Smooth muscle cell (in vitro differentiated cells): ENCODE data around the gene FILIP1. TPM values are rescaled to one million over a fixed set of nuclear protein-coding genes. Genes with fewer than 3 reads are reported as not detected.

Experiments used
- DNase-seq: peaks from one replicate; lab custom pipeline; 2025; ENCODE audit not compliant: unreplicated experiment; lab: John Stamatoyannopoulos, UW
- H2AFZ ChIP-seq: fragments of 200-600 bp; sonication (generic); 2 replicates; pipeline ENCODE4 v1.6.0; 2016; ENCODE audit warnings: antibody characterized with exemption, low read depth, mild to moderate bottlenecking
- H3F3A ChIP-seq: fragments of 200-600 bp; sonication (generic); 2 replicates; pipeline ENCODE4 v1.6.0; 2017; ENCODE audit warnings: antibody characterized with exemption, low read depth
- H3K27ac ChIP-seq: fragments of 200-600 bp; sonication (generic); 2 replicates; pipeline ENCODE4 v1.5.1; 2016; ENCODE audit warnings: low read depth, mild to moderate bottlenecking
- H3K27me3 ChIP-seq: fragments of 200-600 bp; sonication (generic); 2 replicates; pipeline ENCODE4 v1.6.1; 2016; ENCODE audit warnings: low read depth, mild to moderate bottlenecking
- H3K36me3 ChIP-seq: fragments of 200-600 bp; sonication (generic); 2 replicates; pipeline ENCODE4 v1.5.1; 2016; ENCODE audit warnings: low read depth
- H3K4me1 ChIP-seq: fragments of 200-600 bp; sonication (generic); 2 replicates; pipeline ENCODE4 v1.5.1; 2016; ENCODE audit warnings: low read depth
- H3K4me2 ChIP-seq: fragments of 200-600 bp; sonication (generic); 2 replicates; pipeline ENCODE4 v1.6.0; 2016; ENCODE audit warnings: mild to moderate bottlenecking
- H3K4me3 ChIP-seq: fragments of 200-600 bp; sonication (generic); 2 replicates; pipeline ENCODE4 v1.5.1; 2016; ENCODE audit warnings: mild to moderate bottlenecking
- H3K79me2 ChIP-seq: fragments of 200-600 bp; sonication (generic); 2 replicates; pipeline ENCODE4 v1.6.0; 2016; ENCODE audit warnings: low read depth, mild to moderate bottlenecking
- H3K9ac ChIP-seq: fragments of 200-600 bp; sonication (generic); 2 replicates; pipeline ENCODE4 v1.6.0; 2016; ENCODE audit warnings: low read depth
- H3K9me3 ChIP-seq: fragments of 200-600 bp; sonication (generic); replicated peaks from 2 replicates; pipeline ENCODE4 v1.5.1; 2016; ENCODE audit warnings: low read depth
- H4K20me1 ChIP-seq: fragments of 200-600 bp; sonication (generic); 2 replicates; pipeline ENCODE4 v1.6.0; 2016; ENCODE audit warnings: low read depth
- WGBS: methylation state at CpG from one replicate; pipeline ENCODE4 v1.1.7; 2016; ENCODE audit warnings: low lambda C conversion rate; 5-methylcytosine and 5-hydroxymethylcytosine counted together
- polyA plus RNA-seq: library from polyadenylated mRNA; unstranded; fragments of >200 nt; fragmentation: Nextera tagmentation; extraction: Ambion mirVana; gene quantifications from 2 replicates; pipeline ENCODE4 v1.2.1, GENCODE V29; 2016
- total RNA-seq: library from RNA; depleted of rRNA; stranded (reverse); fragments of >200 nt; gene quantifications from 2 replicates; pipeline ENCODE4 v1.2.3, GENCODE V29; 2014
- TF ChIP-seq, protein P1 (sequence below): fragments of 200-600 bp; sonication (generic); IDR thresholded peaks from 2 replicates; pipeline ENCODE4 v1.5.1; 2017; ENCODE audit warnings: borderline replicate concordance, mild to moderate bottlenecking, antibody characterized with exemption; ENCODE audit not compliant: insufficient read depth, poor library complexity, severe bottlenecking

FILIP1 gene
- total and polyA plus RNA-seq, 2 experiments from 2014 or later, result 3.0 to 3.5 TPM

DNA sequence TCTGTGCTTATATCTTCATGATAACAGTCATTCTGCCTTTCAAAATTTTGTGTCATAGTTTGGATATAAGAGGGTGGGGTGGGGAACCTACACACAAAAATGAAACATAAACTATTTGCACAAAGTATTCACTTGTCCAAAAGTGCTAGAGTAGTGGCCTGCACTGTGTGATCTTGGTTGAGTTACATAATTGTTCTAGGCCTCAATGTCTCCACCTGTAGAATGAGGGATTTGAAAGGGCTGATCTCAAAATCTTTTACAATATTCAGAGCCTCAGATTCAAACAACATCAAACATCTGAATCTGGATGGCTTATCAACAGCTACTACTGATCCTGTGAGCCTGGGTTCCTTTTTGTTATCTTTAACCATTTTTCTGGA is 144.7 kb downstream of the FILIP1 start:
- no peaks in the 10 kb centered on the region for H3F3A ChIP-seq
- H3K27ac ChIP-seq, result no peak overlapping the region
- TF ChIP-seq, protein P1, sequence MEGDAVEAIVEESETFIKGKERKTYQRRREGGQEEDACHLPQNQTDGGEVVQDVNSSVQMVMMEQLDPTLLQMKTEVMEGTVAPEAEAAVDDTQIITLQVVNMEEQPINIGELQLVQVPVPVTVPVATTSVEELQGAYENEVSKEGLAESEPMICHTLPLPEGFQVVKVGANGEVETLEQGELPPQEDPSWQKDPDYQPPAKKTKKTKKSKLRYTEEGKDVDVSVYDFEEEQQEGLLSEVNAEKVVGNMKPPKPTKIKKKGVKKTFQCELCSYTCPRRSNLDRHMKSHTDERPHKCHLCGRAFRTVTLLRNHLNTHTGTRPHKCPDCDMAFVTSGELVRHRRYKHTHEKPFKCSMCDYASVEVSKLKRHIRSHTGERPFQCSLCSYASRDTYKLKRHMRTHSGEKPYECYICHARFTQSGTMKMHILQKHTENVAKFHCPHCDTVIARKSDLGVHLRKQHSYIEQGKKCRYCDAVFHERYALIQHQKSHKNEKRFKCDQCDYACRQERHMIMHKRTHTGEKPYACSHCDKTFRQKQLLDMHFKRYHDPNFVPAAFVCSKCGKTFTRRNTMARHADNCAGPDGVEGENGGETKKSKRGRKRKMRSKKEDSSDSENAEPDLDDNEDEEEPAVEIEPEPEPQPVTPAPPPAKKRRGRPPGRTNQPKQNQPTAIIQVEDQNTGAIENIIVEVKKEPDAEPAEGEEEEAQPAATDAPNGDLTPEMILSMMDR, result no peak
- H3K4me2 ChIP-seq, result peak overlapping the region; percentile 90
- H3K4me1 ChIP-seq, result peaks cover 54% of the 10 kb centered on the region
- no peak for DNase-seq
- no peaks in the 10 kb centered on the region for H3K27me3 ChIP-seq
- H3K79me2 ChIP-seq, result no peaks in the 10 kb centered on the region
- H3K36me3 ChIP-seq, result no peaks in the 10 kb centered on the region
- peak overlapping the region; percentile 46 for H3K4me3 ChIP-seq
- no peaks in the 10 kb centered on the region for H4K20me1 ChIP-seq
- H3K9ac ChIP-seq, result no peak overlapping the region
- H3K9me3 ChIP-seq, result no peaks in the 10 kb centered on the region
- no peak overlapping the region for H2AFZ ChIP-seq

DNA sequence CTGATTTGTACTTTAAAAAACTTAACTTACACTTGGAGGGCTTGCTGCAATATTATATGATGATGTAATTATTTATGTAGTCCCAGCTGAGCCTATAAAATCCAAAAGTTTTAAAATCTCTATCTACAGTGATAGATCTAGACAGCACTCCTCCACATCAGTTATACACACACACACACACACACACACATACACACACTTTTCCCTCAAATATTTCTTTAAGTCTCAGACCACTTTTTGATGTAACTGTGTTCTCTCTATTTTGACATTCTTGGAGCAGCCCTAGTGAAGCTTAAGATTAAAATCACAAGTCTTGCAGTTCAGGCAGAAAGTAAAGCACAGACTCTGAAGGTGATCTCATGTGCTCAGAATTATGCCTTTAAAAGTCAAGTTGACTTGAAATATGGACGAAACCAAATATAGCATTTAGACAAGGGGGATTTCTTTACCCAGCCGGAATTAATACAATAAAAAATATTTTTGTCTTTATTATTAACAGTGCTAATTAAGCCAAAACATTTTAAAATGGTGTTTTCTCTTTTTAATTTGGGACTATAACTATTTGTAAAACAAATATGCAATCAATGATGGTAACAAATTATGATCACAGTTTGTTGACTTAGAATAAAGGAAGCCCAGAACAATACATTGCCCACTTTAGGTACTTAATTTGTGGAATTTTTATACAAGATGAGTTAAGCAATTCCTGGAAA is 145.5 kb downstream of the FILIP1 start:
- DNase-seq, result no peak
- no peaks in the 10 kb centered on the region for H3K36me3 ChIP-seq
- peaks cover 54% of the 10 kb centered on the region for H3K4me1 ChIP-seq
- peak overlapping the region; percentile 6 for H3K4me2 ChIP-seq
- H3K9me3 ChIP-seq, result no peaks in the 10 kb centered on the region
- H3K79me2 ChIP-seq, result no peaks in the 10 kb centered on the region
- H3F3A ChIP-seq, result no peaks in the 10 kb centered on the region
- no peak overlapping the region for H3K9ac ChIP-seq
- no peaks in the 10 kb centered on the region for H4K20me1 ChIP-seq
- H2AFZ ChIP-seq, result no peak overlapping the region
- WGBS, result 90% methylated on average over 2 of the region's 2 CpGs
- no peak overlapping the region for H3K4me3 ChIP-seq
- H3K27me3 ChIP-seq, result no peaks in the 10 kb centered on the region
- TF ChIP-seq, protein P1, result no peak
- no peak overlapping the region for H3K27ac ChIP-seq

DNA sequence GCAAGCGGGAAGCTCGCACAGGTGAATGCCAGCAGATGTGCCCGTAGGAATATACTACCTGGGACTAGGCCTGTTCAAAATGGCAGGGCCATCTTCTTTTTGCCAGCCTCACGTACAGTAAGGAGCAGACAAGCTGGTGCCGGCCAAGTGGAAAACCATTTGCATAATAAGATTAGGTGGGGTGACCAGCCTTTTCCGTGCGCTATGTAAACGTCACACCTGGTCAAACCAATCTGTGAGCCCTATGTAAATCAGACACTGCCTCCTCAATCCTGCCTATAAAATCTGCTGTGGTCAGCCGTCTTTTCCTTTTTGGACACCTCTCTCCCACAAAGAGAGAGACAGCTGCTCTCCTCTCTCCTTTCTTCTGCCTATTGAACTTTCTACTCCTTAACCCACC is 148.2 kb downstream of the FILIP1 start:
- DNase-seq, result no peak
- Histone ChIP-seq H2AFZ (no peak overlapping the region), H3K27ac (no peak overlapping the region), H4K20me1 (no peaks in the 10 kb centered on the region), H3K9me3 (no peaks in the 10 kb centered on the region), H3K27me3 (no peaks in the 10 kb centered on the region), H3K36me3 (no peaks in the 10 kb centered on the region), H3K4me2 (no peak overlapping the region), H3K9ac (no peak overlapping the region), H3K79me2 (no peaks in the 10 kb centered on the region), H3K4me3 (no peak overlapping the region), H3F3A (no peaks in the 10 kb centered on the region), H3K4me1 (peaks cover 41% of the 10 kb centered on the region)
- TF ChIP-seq, protein P1, result no peak
- WGBS, result 94% methylated on average over 9 of the region's 9 CpGs

DNA sequence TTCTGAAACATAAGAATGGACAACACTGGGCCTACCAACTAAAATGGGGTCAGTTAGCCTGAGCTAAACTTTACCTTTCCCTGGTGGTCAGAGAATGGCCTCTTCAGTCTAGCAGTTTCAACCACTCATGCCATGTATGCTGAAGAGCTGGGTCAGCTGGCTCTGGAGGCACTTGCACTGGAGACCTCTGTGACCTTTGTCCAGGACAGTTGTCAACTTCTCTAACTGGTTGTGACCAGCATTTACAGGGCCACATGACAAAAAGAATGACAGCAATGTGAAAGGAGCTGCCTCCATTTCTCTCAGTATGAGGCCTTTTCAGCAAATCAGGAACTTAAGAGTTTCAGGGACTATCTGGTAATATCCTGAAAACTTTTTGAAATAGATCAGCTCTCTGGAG is 149.1 kb downstream of the FILIP1 start:
- Histone ChIP-seq H3K4me3 (no peak overlapping the region), H2AFZ (no peak overlapping the region), H3K9ac (no peak overlapping the region), H3K27me3 (no peaks in the 10 kb centered on the region), H3K9me3 (no peaks in the 10 kb centered on the region), H3K36me3 (no peaks in the 10 kb centered on the region), H4K20me1 (no peaks in the 10 kb centered on the region), H3K4me1 (peaks cover 31% of the 10 kb centered on the region), H3F3A (no peaks in the 10 kb centered on the region), H3K27ac (no peak overlapping the region), H3K79me2 (no peaks in the 10 kb centered on the region), H3K4me2 (no peak overlapping the region)
- DNase-seq, result no peak
- TF ChIP-seq, protein P1, result no peak
